Tibial artery (tissue), 4 donors: Measurements from ENCODE around the gene KMT2A.

Source experiments
- DNase-seq, 2 donors: peaks; one replicate each; pipeline ENCODE4 v3.0.0-alpha.2; 2019
- H3K27ac ChIP-seq, 2 donors: fragments of 200-600 bp; sonication (generic) in 1 of 2; 1 replicate in 1 of 2; 2 replicates in 1 of 2; pipeline ENCODE4 v1.5.1; 2018 to 2019; ENCODE audit warnings: mild to moderate bottlenecking in 1 of 2
- H3K27me3 ChIP-seq, 2 donors: fragments of 200-600 bp; sonication (generic) in 1 of 2; one replicate each; pipeline versions ENCODE4 v1.5.1 to v1.6.0; 2016 to 2019
- H3K36me3 ChIP-seq, 3 donors: fragments of 200-600 bp; sonication (generic) in 2 of 3; one replicate each; pipeline ENCODE4 v1.5.1; 2016 to 2019; ENCODE audit warnings: mild to moderate bottlenecking in 2 of 3
- H3K4me1 ChIP-seq, 4 donors: fragments of 200-600 bp; sonication (generic) in 2 of 4; 1 replicate in 3 of 4; 2 replicates in 1 of 4; pipeline ENCODE4 v1.5.1; 2016 to 2019
- H3K4me3 ChIP-seq, 2 donors: fragments of 200-600 bp; sonication (generic) in 1 of 2; 1 replicate in 1 of 2; 2 replicates in 1 of 2; pipeline ENCODE4 v1.5.1; 2018 to 2019; ENCODE audit warnings: mild to moderate bottlenecking in 2 of 2
- H3K9me3 ChIP-seq, 3 donors: fragments of 200-600 bp; sonication (generic) in 1 of 3; one replicate each; pipeline ENCODE4 v1.5.1; 2016 to 2019
- intact Hi-C: fragments of 100-400 bp; cut with DNase I; formaldehyde crosslinking; loops from one replicate; pipeline ENCODE4 v1.15.0; 2023; ENCODE audit warnings: low total_unique reads
- TF ChIP-seq, protein P1 (sequence below), 2 experiments: fragments of 200-600 bp in 1 of 2; fragments of 450-650 bp in 1 of 2; IDR thresholded peaks; one replicate each; pipeline ENCODE4 v1.5.1; 2017 to 2019; ENCODE audit warnings: antibody characterized with exemption in 2 of 2, mild to moderate bottlenecking in 1 of 2, moderate library complexity in 1 of 2

KMT2A gene

GRCh38 chr11:118524356-118524755 lies 88.1 kb downstream of the KMT2A start:
- H3K4me1 ChIP-seq = peaks cover 0 to 25% (median under 1%) of the 10 kb centered on the region in 4 donors
- H3K27ac ChIP-seq = no peak overlapping the region
- no peaks in the 10 kb centered on the region for H3K9me3 ChIP-seq
- H3K27me3 ChIP-seq = no peaks in the 10 kb centered on the region
- peaks cover 45 to 60% (median 60%) of the 10 kb centered on the region in 3 donors for H3K36me3 ChIP-seq
- H3K4me3 ChIP-seq = no peak overlapping the region
- intact Hi-C loops = no loop called here
- no peak for DNase-seq
- TF ChIP-seq, protein P1, sequence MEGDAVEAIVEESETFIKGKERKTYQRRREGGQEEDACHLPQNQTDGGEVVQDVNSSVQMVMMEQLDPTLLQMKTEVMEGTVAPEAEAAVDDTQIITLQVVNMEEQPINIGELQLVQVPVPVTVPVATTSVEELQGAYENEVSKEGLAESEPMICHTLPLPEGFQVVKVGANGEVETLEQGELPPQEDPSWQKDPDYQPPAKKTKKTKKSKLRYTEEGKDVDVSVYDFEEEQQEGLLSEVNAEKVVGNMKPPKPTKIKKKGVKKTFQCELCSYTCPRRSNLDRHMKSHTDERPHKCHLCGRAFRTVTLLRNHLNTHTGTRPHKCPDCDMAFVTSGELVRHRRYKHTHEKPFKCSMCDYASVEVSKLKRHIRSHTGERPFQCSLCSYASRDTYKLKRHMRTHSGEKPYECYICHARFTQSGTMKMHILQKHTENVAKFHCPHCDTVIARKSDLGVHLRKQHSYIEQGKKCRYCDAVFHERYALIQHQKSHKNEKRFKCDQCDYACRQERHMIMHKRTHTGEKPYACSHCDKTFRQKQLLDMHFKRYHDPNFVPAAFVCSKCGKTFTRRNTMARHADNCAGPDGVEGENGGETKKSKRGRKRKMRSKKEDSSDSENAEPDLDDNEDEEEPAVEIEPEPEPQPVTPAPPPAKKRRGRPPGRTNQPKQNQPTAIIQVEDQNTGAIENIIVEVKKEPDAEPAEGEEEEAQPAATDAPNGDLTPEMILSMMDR (IDR thresholded peaks at IDR 0.05) = no peak

DNA sequence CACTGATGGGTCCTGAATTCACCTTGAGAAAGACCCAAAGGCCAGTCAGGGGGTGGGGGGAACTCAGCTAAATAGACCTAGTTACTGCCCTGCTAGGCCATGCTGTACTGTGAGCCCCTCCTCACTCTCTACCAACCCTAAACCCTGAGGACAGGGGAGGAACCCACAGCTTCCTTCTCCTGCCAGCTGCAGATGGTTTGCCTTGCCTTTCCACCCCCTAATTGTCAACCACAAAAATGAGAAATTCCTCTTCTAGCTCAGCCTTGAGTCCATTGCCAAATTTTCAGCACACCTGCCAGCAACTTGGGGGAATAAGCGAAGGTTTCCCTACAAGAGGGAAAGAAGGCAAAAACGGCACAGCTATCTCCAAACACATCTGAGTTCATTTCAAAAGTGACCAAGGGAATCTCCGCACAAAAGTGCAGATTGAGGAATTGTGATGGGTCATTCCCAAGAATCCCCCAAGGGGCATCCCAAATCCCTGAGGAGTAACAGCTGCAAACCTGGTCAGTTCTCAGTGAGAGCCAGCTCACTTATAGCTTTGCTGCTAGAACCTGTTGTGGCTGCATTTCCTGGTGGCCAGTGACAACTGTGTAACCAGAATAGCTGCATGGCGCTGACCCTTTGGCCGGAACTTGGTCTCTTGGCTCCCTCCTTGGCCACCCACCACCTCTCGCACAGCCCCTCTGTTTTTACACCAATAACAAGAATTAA lies 88.6 kb downstream of the KMT2A start:
- TF ChIP-seq, protein P1 (IDR thresholded peaks at IDR 0.05) = no peak
- Histone ChIP-seq H3K27ac (no peak overlapping the region), H3K9me3 (no peaks in the 10 kb centered on the region), H3K4me3 (no peak overlapping the region), H3K4me1 (peaks cover 0 to 31% (median 3%) of the 10 kb centered on the region in 4 donors), H3K27me3 (no peaks in the 10 kb centered on the region), H3K36me3 (peaks cover 39 to 55% (median 55%) of the 10 kb centered on the region in 3 donors)
- DNase-seq = no peak
- intact Hi-C loops = no loop called here

- Histone ChIP-seq H3K9me3 (no peaks in the 10 kb centered on the region), H3K27ac (no peak overlapping the region), H3K4me1 (peaks cover 0 to 38% (median 10%) of the 10 kb centered on the region in 4 donors), H3K36me3 (peaks cover 22 to 37% (median 37%) of the 10 kb centered on the region in 3 donors), H3K27me3 (no peaks in the 10 kb centered on the region), H3K4me3 (no peak overlapping the region)
- intact Hi-C loops = no loop called here
- TF ChIP-seq, protein P1 (IDR thresholded peaks at IDR 0.05) = no peak
- DNase-seq = no peak
These were observed 90.4 kb downstream of the KMT2A start for GRCh38 chr11:118526688-118527087.

DNA sequence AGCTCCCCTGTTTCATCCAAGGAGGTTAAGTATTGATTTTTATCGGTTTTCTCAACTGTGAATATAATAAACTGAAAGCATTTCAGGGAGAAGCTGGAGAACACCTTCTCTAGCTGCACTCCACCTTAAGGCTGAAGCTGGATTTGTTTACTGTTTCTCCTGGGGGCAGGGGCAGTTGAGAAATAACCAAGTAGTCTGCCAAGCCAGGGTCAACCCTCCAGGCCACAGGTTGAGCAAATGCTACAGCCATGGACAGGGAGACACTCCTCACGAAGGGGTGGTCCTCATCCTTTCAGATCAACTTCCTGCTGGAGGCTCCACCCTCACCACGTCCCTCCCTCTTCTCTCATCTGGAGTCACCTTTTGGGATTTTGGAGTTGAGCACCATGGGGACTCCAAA lies 90.8 kb downstream of the KMT2A start, which contains the start of gene TTC36:
Gene TTC36 (plus strand): TSS at position 366 of the 400 bp plus-strand sequence. CDS start 21 bp downstream, at position 387.
- Histone ChIP-seq H3K9me3 (no peaks in the 10 kb centered on the region), H3K36me3 (peaks cover 17 to 33% (median 33%) of the 10 kb centered on the region in 3 donors), H3K4me1 (peaks cover 0 to 38% (median 15%) of the 10 kb centered on the region in 4 donors), H3K27me3 (no peaks in the 10 kb centered on the region), H3K4me3 (no peak within 1 kb of the TSS), H3K27ac (no peak within 1 kb of the TSS)
- no peak for DNase-seq
- intact Hi-C loops = no loop called here
- TF ChIP-seq, protein P1 (IDR thresholded peaks at IDR 0.05) = no peak

- Histone ChIP-seq H3K27me3 (no peaks in the 10 kb centered on the region), H3K4me1 (peaks cover 0 to 36% (median 15%) of the 10 kb centered on the region in 4 donors), H3K4me3 (no peak overlapping the region), H3K27ac (no peak overlapping the region), H3K36me3 (peaks cover 4 to 28% (median 19%) of the 10 kb centered on the region in 3 donors), H3K9me3 (no peaks in the 10 kb centered on the region)
- DNase-seq = no peak
- intact Hi-C loops = no loop called here
- TF ChIP-seq, protein P1 (IDR thresholded peaks at IDR 0.05) = no peak
These were observed 92.2 kb downstream of the KMT2A start for GRCh38 chr11:118528511-118528910.
